Lower lobe of right lung (tissue), 2 donors: Measurements from ENCODE around the gene SDC1. TPM values are rescaled to one million over a fixed set of nuclear protein-coding genes. Genes with fewer than 3 reads are reported as not detected.
A peak's percentile ranks its signal among the peaks of the same experiment; 100 is the strongest.

Source experiments
- ATAC-seq, 2 donors: fragments of 200-7000 bp; cut with Tn5 transposase; one replicate each; pipeline ENCODE4 v1.9.1; 2020 to 2022; ENCODE audit warnings: mild to moderate bottlenecking in 2 of 2, moderate library complexity in 2 of 2
- DNase-seq: peaks from one replicate; pipeline ENCODE4 v3.0.0-alpha.2; 2020
- H3K27ac ChIP-seq: fragments of 200-600 bp; one replicate; pipeline ENCODE4 v1.8.0; 2022
- H3K27me3 ChIP-seq: fragments of 200-600 bp; one replicate; pipeline ENCODE4 v1.8.0; 2022; ENCODE audit warnings: low read depth
- H3K36me3 ChIP-seq: fragments of 200-600 bp; one replicate; pipeline ENCODE4 v1.8.0; 2022; ENCODE audit warnings: mild to moderate bottlenecking
- H3K4me1 ChIP-seq: fragments of 200-600 bp; one replicate; pipeline ENCODE4 v1.8.0; 2022
- H3K4me3 ChIP-seq: fragments of 200-600 bp; one replicate; pipeline ENCODE4 v1.8.0; 2022; ENCODE audit warnings: mild to moderate bottlenecking
- H3K9me3 ChIP-seq: fragments of 200-600 bp; one replicate; pipeline ENCODE4 v1.8.0; 2022
- intact Hi-C: fragments of 100-400 bp; cut with DNase I; formaldehyde crosslinking; loops from one replicate; pipeline ENCODE4 v1.11.0; 2022
- total RNA-seq: library from RNA; stranded (reverse); fragmentation: NEBNext Ultra II Directional; extraction: Animal tissue kit (Norgen Biotek cat#: 25700); gene quantifications from one replicate; pipeline ENCODE4 v1.2.1, GENCODE V29; 2021
- TF ChIP-seq, protein P1 (sequence below): fragments of 200-600 bp; IDR thresholded peaks from one replicate; pipeline ENCODE4 v1.8.0; 2022; ENCODE audit warnings: antibody characterized with exemption, mild to moderate bottlenecking
- donor health status: DM: no; HTN: yes; CAD: no; lungs with severe emphysema.

Gene SDC1
- total RNA-seq, 1 donor from 2014 or later, result 90.0 TPM

- no peaks in the 10 kb centered on the region for H3K9me3 ChIP-seq
- peak overlapping the region; percentile 41 for H3K27ac ChIP-seq
- intact Hi-C loops, result no loop called here
- no peaks in the 10 kb centered on the region for H3K27me3 ChIP-seq
- no peak overlapping the region for H3K4me3 ChIP-seq
- DNase-seq, result no peak
- no peak for ATAC-seq
- H3K36me3 ChIP-seq, result peaks cover 16% of the 10 kb centered on the region
- peaks cover 25% of the 10 kb centered on the region for H3K4me1 ChIP-seq
- TF ChIP-seq, protein P1, sequence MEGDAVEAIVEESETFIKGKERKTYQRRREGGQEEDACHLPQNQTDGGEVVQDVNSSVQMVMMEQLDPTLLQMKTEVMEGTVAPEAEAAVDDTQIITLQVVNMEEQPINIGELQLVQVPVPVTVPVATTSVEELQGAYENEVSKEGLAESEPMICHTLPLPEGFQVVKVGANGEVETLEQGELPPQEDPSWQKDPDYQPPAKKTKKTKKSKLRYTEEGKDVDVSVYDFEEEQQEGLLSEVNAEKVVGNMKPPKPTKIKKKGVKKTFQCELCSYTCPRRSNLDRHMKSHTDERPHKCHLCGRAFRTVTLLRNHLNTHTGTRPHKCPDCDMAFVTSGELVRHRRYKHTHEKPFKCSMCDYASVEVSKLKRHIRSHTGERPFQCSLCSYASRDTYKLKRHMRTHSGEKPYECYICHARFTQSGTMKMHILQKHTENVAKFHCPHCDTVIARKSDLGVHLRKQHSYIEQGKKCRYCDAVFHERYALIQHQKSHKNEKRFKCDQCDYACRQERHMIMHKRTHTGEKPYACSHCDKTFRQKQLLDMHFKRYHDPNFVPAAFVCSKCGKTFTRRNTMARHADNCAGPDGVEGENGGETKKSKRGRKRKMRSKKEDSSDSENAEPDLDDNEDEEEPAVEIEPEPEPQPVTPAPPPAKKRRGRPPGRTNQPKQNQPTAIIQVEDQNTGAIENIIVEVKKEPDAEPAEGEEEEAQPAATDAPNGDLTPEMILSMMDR, result no peak
Observed at GRCh38 chr2:20199633-20200270, 25.2 kb downstream of the SDC1 start.

GRCh38 chr2:20198796-20199632 is 25.9 kb downstream of the SDC1 start:
- TF ChIP-seq, protein P1, result no peak

GRCh38 chr2:20198001-20198400 is 26.9 kb downstream of the SDC1 start:
- ATAC-seq (peak; percentile 77 to 88), DNase-seq (peak; percentile 91)
- no peaks in the 10 kb centered on the region for H3K9me3 ChIP-seq
- intact Hi-C loops, result no loop called here
- TF ChIP-seq, protein P1, result no peak
- H3K27me3 ChIP-seq, result no peaks in the 10 kb centered on the region
- H3K27ac ChIP-seq, result peak overlapping the region; percentile 73
- peaks cover 25% of the 10 kb centered on the region for H3K4me1 ChIP-seq
- H3K36me3 ChIP-seq, result peaks cover 7% of the 10 kb centered on the region
- no peak overlapping the region for H3K4me3 ChIP-seq

More at GRCh38 chr2:20198796-20199632, 25.9 kb downstream of the SDC1 start:
- no peak for DNase-seq
- Histone ChIP-seq H3K27me3 (no peaks in the 10 kb centered on the region), H3K4me3 (no peak overlapping the region), H3K4me1 (peaks cover 25% of the 10 kb centered on the region), H3K9me3 (no peaks in the 10 kb centered on the region), H3K27ac (peak overlapping the region; percentile 73), H3K36me3 (peaks cover 14% of the 10 kb centered on the region)
- peak; percentile 10 to 23 for ATAC-seq
- intact Hi-C loops, result no loop called here

DNA sequence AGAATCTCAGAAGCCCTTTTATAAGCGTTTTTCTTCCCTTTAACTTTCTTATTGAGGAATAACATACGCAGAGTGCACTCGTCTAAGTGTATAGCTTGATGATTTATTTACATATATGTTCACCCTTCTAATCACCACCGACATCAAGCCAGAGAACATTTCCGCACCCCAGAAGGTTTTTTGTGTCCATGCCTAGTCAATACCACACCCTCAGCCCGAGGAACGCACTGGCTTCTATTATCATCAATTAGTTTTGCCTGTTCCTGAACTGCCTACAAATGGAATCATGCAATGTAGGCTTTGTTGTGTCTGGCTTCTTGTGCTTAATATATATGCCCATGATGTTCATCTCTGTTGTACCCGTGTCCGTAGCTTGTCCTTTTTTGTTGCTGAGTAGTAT is 27.7 kb downstream of the SDC1 start:
- Histone ChIP-seq H3K36me3 (peaks cover under 1% of the 10 kb centered on the region), H3K27ac (peak overlapping the region; percentile 73), H3K27me3 (no peaks in the 10 kb centered on the region), H3K9me3 (no peaks in the 10 kb centered on the region), H3K4me1 (peaks cover 26% of the 10 kb centered on the region), H3K4me3 (no peak overlapping the region)
- TF ChIP-seq, protein P1, result no peak
- ATAC-seq (no peak), DNase-seq (no peak)
- intact Hi-C loops, result no loop called here

GRCh38 chr2:20196657-20197161 is 28.2 kb downstream of the SDC1 start:
- Histone ChIP-seq H3K4me1 (peaks cover 31% of the 10 kb centered on the region), H3K27ac (peak overlapping the region; percentile 73), H3K9me3 (no peaks in the 10 kb centered on the region), H3K27me3 (no peaks in the 10 kb centered on the region), H3K36me3 (no peaks in the 10 kb centered on the region), H3K4me3 (no peak overlapping the region)
- ATAC-seq (peak; percentile 71 to 82), DNase-seq (peak; percentile 85)
- intact Hi-C loops, result no loop called here
- TF ChIP-seq, protein P1, result no peak
